ENCODE results near the gene TTF2.
"Not testable (repeated sequence)": the region's sequence is repeated elsewhere in the genome, so short reads cannot be mapped to it uniquely, and the experiment has no call there.

Gene TTF2

GRCh38 chr1:117122330-117123025 lies 62.4 kb downstream of the TTF2 start:
- DNase-seq: no peak

GRCh38 chr1:117123274-117123673 lies 63.1 kb downstream of the TTF2 start:
- no peak for DNase-seq

GRCh38 chr1:117124661-117125060 lies 64.5 kb downstream of the TTF2 start:
- no peak for DNase-seq

GRCh38 chr1:117127795-117128194 lies 67.7 kb downstream of the TTF2 start:
- DNase-seq: no peak

GRCh38 chr1:117128323-117129079 lies 68.4 kb downstream of the TTF2 start:
- no peak for DNase-seq

GRCh38 chr1:117130526-117130925 lies 70.4 kb downstream of the TTF2 start:
- DNase-seq: no peak

- DNase-seq: no peak
These were observed 75.2 kb downstream of the TTF2 start for GRCh38 chr1:117135329-117135728.

GRCh38 chr1:117136749-117137148 lies 76.6 kb downstream of the TTF2 start:
- no peak for DNase-seq

- DNase-seq: no peak
These were observed 77.2 kb downstream of the TTF2 start for GRCh38 chr1:117137281-117137855.

- DNase-seq: no peak
These were observed 78.0 kb downstream of the TTF2 start for GRCh38 chr1:117138106-117138505.

- DNase-seq: no peak
These were observed 78.4 kb downstream of the TTF2 start for GRCh38 chr1:117138561-117138960.

GRCh38 chr1:117142200-117142599 lies 82.1 kb downstream of the TTF2 start:
- no peak for DNase-seq

- no peak for DNase-seq
These were observed 83.0 kb downstream of the TTF2 start for GRCh38 chr1:117143172-117143571.

GRCh38 chr1:117143871-117144270 lies 83.7 kb downstream of the TTF2 start:
- no peak for DNase-seq

- no peak for DNase-seq
These were observed 85.9 kb downstream of the TTF2 start for GRCh38 chr1:117146072-117146471.

GRCh38 chr1:117146575-117147340 lies 86.6 kb downstream of the TTF2 start:
- DNase-seq: no peak

GRCh38 chr1:117147341-117147831 lies 87.3 kb downstream of the TTF2 start:
- DNase-seq: no peak

GRCh38 chr1:117147856-117148588 lies 87.9 kb downstream of the TTF2 start:
- DNase-seq: no peak

- no peak for DNase-seq
These were observed 90.2 kb downstream of the TTF2 start for GRCh38 chr1:117150316-117150715.

- not testable (repeated sequence) for DNase-seq
These were observed 91.2 kb downstream of the TTF2 start for GRCh38 chr1:117151305-117151704.

All from stimulated activated CD4-positive, alpha-beta T cell treated with anti-CD3 and anti-CD28 coated beads, Interleukin-4, amount 100 ng/mL, for 1 hour (primary cell).